Neutrophil (primary cell): ENCODE data around the gene ITIH1.

Source experiments
- H3K27ac ChIP-seq: fragments of 200-600 bp; sonication (generic); 2 replicates; pipeline ENCODE4 v1.5.1; 2016; ENCODE audit warnings: mild to moderate bottlenecking, moderate library complexity
- H3K27me3 ChIP-seq: fragments of 200-600 bp; sonication (generic); 2 replicates; pipeline ENCODE4 v1.6.0; 2016; ENCODE audit warnings: mild to moderate bottlenecking
- H3K36me3 ChIP-seq: fragments of 200-600 bp; sonication (generic); 2 replicates; pipeline ENCODE4 v1.5.1; 2017
- H3K4me1 ChIP-seq, 2 experiments: fragments of 200-600 bp in 1 of 2; sonication (generic) in 1 of 2; 1 replicate in 1 of 2; 2 replicates in 1 of 2; pipeline versions ENCODE4 v1.5.1 to v1.6.1; 2013 to 2016; ENCODE audit warnings: low read depth in 1 of 2, low read length in 1 of 2, mild to moderate bottlenecking in 1 of 2, moderate library complexity in 1 of 2; ENCODE audit not compliant: control insufficient read depth in 1 of 2, insufficient read depth in 1 of 2
- H3K4me3 ChIP-seq, 2 experiments: fragments of 200-600 bp in 1 of 2; sonication (generic) in 1 of 2; 1 replicate in 1 of 2; 2 replicates in 1 of 2; pipeline ENCODE4 v1.5.1; 2013 to 2016; ENCODE audit warnings: low read depth in 1 of 2, low read length in 1 of 2, mild to moderate bottlenecking in 1 of 2, moderate library complexity in 1 of 2
- H3K9me3 ChIP-seq: fragments of 200-600 bp; sonication (generic); 2 replicates; pipeline ENCODE4 v1.5.1; 2016
- CTCF ChIP-seq: fragments of 200-600 bp; sonication (generic); IDR thresholded peaks from 2 replicates; pipeline ENCODE4 v1.5.1; 2016; ENCODE audit warnings: antibody characterized with exemption

ITIH1 gene

GRCh38 chr3:52817860-52818259, 40.5 kb downstream of the ITIH1 start:
- no peak overlapping the region for H3K27ac ChIP-seq
- H3K36me3 ChIP-seq, result peaks cover 74% of the 10 kb centered on the region
- H3K27me3 ChIP-seq, result no peaks in the 10 kb centered on the region
- no peaks in the 10 kb centered on the region for H3K9me3 ChIP-seq
- TF ChIP-seq CTCF, result no peak
- no peak overlapping the region for H3K4me3 ChIP-seq
- no peaks in the 10 kb centered on the region for H3K4me1 ChIP-seq

DNA sequence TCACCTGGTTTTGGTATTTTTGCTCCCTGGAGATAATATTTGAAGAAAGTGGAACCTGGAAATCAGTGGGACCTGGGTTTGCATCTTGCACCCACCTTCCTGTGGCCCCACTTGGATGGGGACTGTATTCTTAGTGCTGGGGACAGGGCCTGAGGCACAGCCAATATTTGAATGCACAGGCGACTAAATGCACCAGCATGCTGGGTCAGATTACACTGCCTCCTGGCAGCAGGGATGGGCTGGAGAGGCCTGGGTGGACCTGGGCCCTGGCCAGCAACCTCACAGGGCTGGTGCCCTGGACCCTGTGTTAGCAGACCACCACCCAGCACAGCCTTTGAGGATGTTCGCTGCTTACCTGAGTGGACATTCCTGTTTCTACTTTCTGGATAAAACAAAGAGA, 42.5 kb downstream of the ITIH1 start:
- Histone ChIP-seq H3K27ac (no peak overlapping the region), H3K4me1 (no peaks in the 10 kb centered on the region), H3K9me3 (no peaks in the 10 kb centered on the region), H3K27me3 (no peaks in the 10 kb centered on the region), H3K4me3 (no peak overlapping the region), H3K36me3 (peaks cover 79% of the 10 kb centered on the region)
- no peak for TF ChIP-seq CTCF

- Histone ChIP-seq H3K4me3 (no peak overlapping the region), H3K27me3 (no peaks in the 10 kb centered on the region), H3K27ac (no peak overlapping the region), H3K4me1 (no peaks in the 10 kb centered on the region), H3K36me3 (peaks cover 82% of the 10 kb centered on the region), H3K9me3 (no peaks in the 10 kb centered on the region)
- no peak for TF ChIP-seq CTCF
Observed at GRCh38 chr3:52820736-52821135, 43.3 kb downstream of the ITIH1 start.

- Histone ChIP-seq H3K9me3 (no peaks in the 10 kb centered on the region), H3K4me1 (no peaks in the 10 kb centered on the region), H3K36me3 (peaks cover 90% of the 10 kb centered on the region), H3K27me3 (no peaks in the 10 kb centered on the region), H3K4me3 (no peak overlapping the region), H3K27ac (no peak overlapping the region)
- no peak for TF ChIP-seq CTCF
Observed at GRCh38 chr3:52822363-52822762, 45.0 kb downstream of the ITIH1 start.

GRCh38 chr3:52824037-52824436, 46.6 kb downstream of the ITIH1 start:
- H3K36me3 ChIP-seq, result peaks cover 90% of the 10 kb centered on the region
- H3K4me1 ChIP-seq, result no peaks in the 10 kb centered on the region
- no peak overlapping the region for H3K4me3 ChIP-seq
- no peaks in the 10 kb centered on the region for H3K27me3 ChIP-seq
- no peak for TF ChIP-seq CTCF
- no peak overlapping the region for H3K27ac ChIP-seq
- no peaks in the 10 kb centered on the region for H3K9me3 ChIP-seq

GRCh38 chr3:52827441-52827840, 50.0 kb downstream of the ITIH1 start:
- H3K27ac ChIP-seq, result no peak overlapping the region
- no peak overlapping the region for H3K4me3 ChIP-seq
- H3K4me1 ChIP-seq, result no peaks in the 10 kb centered on the region
- H3K36me3 ChIP-seq, result peaks cover 73% of the 10 kb centered on the region
- no peak for TF ChIP-seq CTCF
- no peaks in the 10 kb centered on the region for H3K27me3 ChIP-seq
- no peaks in the 10 kb centered on the region for H3K9me3 ChIP-seq
